OCI-LY7 (cell line): ENCODE results near the gene PPP1R14C.

ENCODE experiments used
- EZH2phosphoT487 ChIP-seq: fragments of 200-600 bp; sonication (generic); IDR thresholded peaks from 2 replicates; pipeline ENCODE4 v1.6.1; 2018; ENCODE audit warnings: low read depth, borderline replicate concordance, mild to moderate bottlenecking, mixed run types, antibody characterized with exemption, low read length, moderate library complexity, mixed read lengths
- TF ChIP-seq, protein P1 (sequence below): fragments of 200-600 bp; sonication (generic); conservative IDR thresholded peaks from 2 replicates; pipeline ENCODE4 v1.5.1; 2014; ENCODE audit warnings: mild to moderate bottlenecking, antibody characterized with exemption, low read length, moderate library complexity, mixed read lengths

DNA sequence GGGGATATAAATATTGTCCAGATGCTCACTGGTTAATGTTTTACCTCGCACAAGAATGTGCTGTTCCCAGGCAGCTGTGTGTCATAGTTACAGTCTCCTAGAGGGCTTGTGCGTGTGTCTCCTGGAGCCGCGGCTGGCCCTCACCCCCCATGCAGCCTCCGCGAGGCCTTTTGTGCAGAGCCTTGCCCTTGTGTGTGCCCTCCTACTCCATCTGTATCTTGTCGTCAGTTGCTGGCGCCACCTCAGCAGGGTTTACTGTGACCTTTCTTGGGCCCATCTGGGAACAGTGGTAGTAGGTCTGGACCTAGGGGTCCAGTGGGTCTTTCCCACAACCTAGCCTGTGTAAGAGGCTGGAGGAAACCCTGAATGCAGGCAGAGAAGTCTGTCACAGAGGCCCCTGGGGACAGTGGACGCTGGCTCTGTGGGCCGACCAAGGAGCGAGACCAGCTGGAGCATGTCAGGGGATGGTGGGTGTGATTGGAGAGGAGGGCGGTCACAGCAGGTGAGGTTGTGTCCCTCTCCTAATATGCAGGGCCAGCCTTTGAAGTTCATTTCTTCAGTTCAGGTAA is 35.2 kb downstream of the PPP1R14C start:
- TF ChIP-seq, protein P1, sequence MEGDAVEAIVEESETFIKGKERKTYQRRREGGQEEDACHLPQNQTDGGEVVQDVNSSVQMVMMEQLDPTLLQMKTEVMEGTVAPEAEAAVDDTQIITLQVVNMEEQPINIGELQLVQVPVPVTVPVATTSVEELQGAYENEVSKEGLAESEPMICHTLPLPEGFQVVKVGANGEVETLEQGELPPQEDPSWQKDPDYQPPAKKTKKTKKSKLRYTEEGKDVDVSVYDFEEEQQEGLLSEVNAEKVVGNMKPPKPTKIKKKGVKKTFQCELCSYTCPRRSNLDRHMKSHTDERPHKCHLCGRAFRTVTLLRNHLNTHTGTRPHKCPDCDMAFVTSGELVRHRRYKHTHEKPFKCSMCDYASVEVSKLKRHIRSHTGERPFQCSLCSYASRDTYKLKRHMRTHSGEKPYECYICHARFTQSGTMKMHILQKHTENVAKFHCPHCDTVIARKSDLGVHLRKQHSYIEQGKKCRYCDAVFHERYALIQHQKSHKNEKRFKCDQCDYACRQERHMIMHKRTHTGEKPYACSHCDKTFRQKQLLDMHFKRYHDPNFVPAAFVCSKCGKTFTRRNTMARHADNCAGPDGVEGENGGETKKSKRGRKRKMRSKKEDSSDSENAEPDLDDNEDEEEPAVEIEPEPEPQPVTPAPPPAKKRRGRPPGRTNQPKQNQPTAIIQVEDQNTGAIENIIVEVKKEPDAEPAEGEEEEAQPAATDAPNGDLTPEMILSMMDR = no peak
- TF ChIP-seq EZH2phosphoT487 = no peak
